A673 (cell line): ENCODE results near the gene NPSR1. TPM values are rescaled to one million over a fixed set of nuclear protein-coding genes. Genes with fewer than 3 reads are reported as not detected.

Source experiments
- BruUV-seq: library from RNA; stranded (reverse); fragments of 400-500 nt; replicated peaks from 2 replicates; lab custom pipeline; 2021; lab: Mats Ljungman, UMichigan
- CTCF ChIA-PET: fragments of 300-600 bp; sonication (Branson Sonifier 250); formaldehyde crosslinking; loops from one replicate; lab custom pipeline; 2022; ENCODE audit warnings: antibody characterized with exemption; lab: Charles Lee
- POLR2A ChIA-PET: fragments of 300-600 bp; sonication (Branson Sonifier 250); formaldehyde crosslinking; loops from one replicate; lab custom pipeline; 2022; ENCODE audit warnings: antibody characterized with exemption; ENCODE audit not compliant: low non-redundant PET; lab: Charles Lee
- DNase-seq: peaks from one replicate; pipeline ENCODE4 v3.0.0-alpha.2; 2015; ENCODE audit warnings: low spot score
- H3K27ac ChIP-seq: fragments of 200-600 bp; sonication (generic); 2 replicates; pipeline ENCODE4 v1.5.1; 2016; ENCODE audit warnings: mixed run types, low read depth, mild to moderate bottlenecking, mixed read lengths, antibody characterized with exemption, low read length; ENCODE audit not compliant: poor library complexity, severe bottlenecking
- H3K27me3 ChIP-seq: fragments of 200-600 bp; sonication (generic); replicated peaks from 2 replicates; pipeline ENCODE4 v1.6.1; 2017; ENCODE audit warnings: mixed run types, low read depth, mild to moderate bottlenecking, mixed read lengths, antibody characterized with exemption, low read length; ENCODE audit not compliant: insufficient read depth, poor library complexity
- H3K36me3 ChIP-seq: fragments of 200-600 bp; sonication (generic); 2 replicates; pipeline ENCODE4 v1.6.1; 2016; ENCODE audit warnings: mixed run types, mild to moderate bottlenecking, mixed read lengths, antibody characterized with exemption, low read length; ENCODE audit not compliant: insufficient read depth, poor library complexity, severe bottlenecking
- H3K4me1 ChIP-seq: fragments of 200-600 bp; sonication (generic); 2 replicates; pipeline ENCODE4 v1.6.1; 2017; ENCODE audit warnings: mixed run types, mild to moderate bottlenecking, mixed read lengths, antibody characterized with exemption, low read length; ENCODE audit not compliant: insufficient read depth, poor library complexity, severe bottlenecking
- H3K4me3 ChIP-seq: fragments of 200-600 bp; sonication (generic); 2 replicates; pipeline ENCODE4 v1.5.1; 2016; ENCODE audit warnings: low read depth, mixed run types, mild to moderate bottlenecking, mixed read lengths, low read length; ENCODE audit not compliant: poor library complexity, severe bottlenecking
- H3K9me3 ChIP-seq: fragments of 200-600 bp; sonication (generic); 2 replicates; pipeline ENCODE4 v1.6.1; 2016; ENCODE audit warnings: mixed run types, low read depth, mild to moderate bottlenecking, mixed read lengths, antibody characterized with exemption, low read length; ENCODE audit not compliant: poor library complexity, severe bottlenecking
- EZH2 ChIP-seq: fragments of 200-600 bp; sonication (generic); IDR thresholded peaks from 2 replicates; pipeline ENCODE4 v1.6.1; 2017; ENCODE audit warnings: borderline replicate concordance, low read depth, mild to moderate bottlenecking, mixed read lengths, antibody characterized with exemption, low read length; ENCODE audit not compliant: poor library complexity, severe bottlenecking
- intact Hi-C: fragments of 100-400 bp; cut with micrococcal nuclease; formaldehyde crosslinking; loops from one replicate; pipeline ENCODE4 v1.10.0; 2022; ENCODE audit not compliant: unreplicated experiment
- total RNA-seq: library from RNA; stranded (reverse); gene quantifications from 2 replicates; pipeline ENCODE4 v1.2.3, GENCODE V29; 2021
- TF ChIP-seq, protein P1 (sequence below): fragments of 300-800, 200-600 bp; sonication (generic); conservative IDR thresholded peaks from 2 replicates; pipeline ENCODE4 v1.5.1; 2017; ENCODE audit warnings: low read depth, mild to moderate bottlenecking, antibody characterized with exemption, low read length, moderate library complexity, mixed read lengths

NPSR1 gene
- total RNA-seq, 1 experiment from 2014 or later = not detected

DNA sequence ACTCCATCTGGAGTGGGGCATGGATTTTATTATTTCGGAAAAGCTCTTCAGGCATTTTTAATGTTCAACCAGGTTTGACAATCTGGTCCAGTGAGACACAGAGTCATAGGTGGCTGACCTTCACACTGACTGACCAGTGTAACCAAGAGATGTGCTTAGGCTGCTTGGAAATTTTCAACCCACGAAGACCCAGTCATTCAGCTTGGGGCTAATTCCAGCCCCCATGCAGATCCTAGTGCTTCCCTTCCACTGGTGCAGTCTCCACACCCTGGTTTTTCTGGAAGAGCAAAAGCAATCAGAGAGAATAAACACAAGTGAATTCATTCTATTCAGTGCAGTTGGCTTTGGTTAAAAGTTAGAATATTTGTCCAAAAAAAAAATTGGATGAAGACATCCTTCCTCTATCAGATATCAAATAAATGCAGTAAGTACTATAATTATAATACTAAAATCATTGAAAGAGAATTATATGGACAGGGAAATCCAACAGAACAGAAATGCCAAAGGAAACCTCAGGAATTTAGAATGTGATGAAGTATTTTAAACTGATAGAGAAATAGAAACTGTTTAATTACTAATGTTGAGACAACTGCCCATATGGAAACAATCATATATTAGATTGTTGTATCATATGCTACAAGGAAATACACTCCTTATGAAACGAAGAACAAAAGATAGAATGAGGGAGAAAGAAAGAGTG is 178.0 kb downstream of the NPSR1 start:
- no TSS peak for BruUV-seq
- ChIA-PET CTCF (no interaction called here), POLR2A (no interaction called here)
- no peak overlapping the region for H3K4me3 ChIP-seq
- no peak overlapping the region for H3K27ac ChIP-seq
- DNase-seq = no peak
- H3K36me3 ChIP-seq = no peaks in the 10 kb centered on the region
- peaks cover 16% of the 10 kb centered on the region for H3K4me1 ChIP-seq
- H3K9me3 ChIP-seq = no peaks in the 10 kb centered on the region
- TF ChIP-seq, protein P1, sequence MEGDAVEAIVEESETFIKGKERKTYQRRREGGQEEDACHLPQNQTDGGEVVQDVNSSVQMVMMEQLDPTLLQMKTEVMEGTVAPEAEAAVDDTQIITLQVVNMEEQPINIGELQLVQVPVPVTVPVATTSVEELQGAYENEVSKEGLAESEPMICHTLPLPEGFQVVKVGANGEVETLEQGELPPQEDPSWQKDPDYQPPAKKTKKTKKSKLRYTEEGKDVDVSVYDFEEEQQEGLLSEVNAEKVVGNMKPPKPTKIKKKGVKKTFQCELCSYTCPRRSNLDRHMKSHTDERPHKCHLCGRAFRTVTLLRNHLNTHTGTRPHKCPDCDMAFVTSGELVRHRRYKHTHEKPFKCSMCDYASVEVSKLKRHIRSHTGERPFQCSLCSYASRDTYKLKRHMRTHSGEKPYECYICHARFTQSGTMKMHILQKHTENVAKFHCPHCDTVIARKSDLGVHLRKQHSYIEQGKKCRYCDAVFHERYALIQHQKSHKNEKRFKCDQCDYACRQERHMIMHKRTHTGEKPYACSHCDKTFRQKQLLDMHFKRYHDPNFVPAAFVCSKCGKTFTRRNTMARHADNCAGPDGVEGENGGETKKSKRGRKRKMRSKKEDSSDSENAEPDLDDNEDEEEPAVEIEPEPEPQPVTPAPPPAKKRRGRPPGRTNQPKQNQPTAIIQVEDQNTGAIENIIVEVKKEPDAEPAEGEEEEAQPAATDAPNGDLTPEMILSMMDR = no peak
- TF ChIP-seq EZH2 = no peak
- intact Hi-C loops = no loop called here
- no peaks in the 10 kb centered on the region for H3K27me3 ChIP-seq

DNA sequence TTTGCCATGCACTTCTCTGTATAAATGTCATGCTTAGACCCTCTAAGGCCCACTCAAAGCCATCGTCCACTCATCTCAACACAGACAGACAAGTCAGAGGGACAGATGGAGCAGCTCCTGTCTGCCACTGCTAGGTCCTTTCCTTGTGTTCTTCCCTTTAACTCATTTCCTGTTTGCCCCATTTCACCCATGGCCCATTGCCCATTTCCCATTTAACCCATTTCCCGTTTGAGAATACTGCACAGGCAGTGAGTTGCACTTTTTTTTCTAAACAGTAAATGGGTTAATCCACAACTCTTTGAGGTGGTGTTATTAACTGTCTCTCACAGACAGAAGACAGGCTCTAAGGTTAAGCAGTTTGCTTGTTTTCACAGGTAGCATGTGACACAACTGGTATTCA is 179.3 kb downstream of the NPSR1 start:
- H3K27ac ChIP-seq = no peak overlapping the region
- ChIA-PET POLR2A (no interaction called here), CTCF (no interaction called here)
- BruUV-seq = no TSS peak
- intact Hi-C loops = no loop called here
- H3K36me3 ChIP-seq = no peaks in the 10 kb centered on the region
- no peak for TF ChIP-seq EZH2
- TF ChIP-seq, protein P1 = no peak
- no peaks in the 10 kb centered on the region for H3K9me3 ChIP-seq
- no peak overlapping the region for H3K4me3 ChIP-seq
- H3K27me3 ChIP-seq = no peaks in the 10 kb centered on the region
- peaks cover 12% of the 10 kb centered on the region for H3K4me1 ChIP-seq
- DNase-seq = peak; percentile 81

DNA sequence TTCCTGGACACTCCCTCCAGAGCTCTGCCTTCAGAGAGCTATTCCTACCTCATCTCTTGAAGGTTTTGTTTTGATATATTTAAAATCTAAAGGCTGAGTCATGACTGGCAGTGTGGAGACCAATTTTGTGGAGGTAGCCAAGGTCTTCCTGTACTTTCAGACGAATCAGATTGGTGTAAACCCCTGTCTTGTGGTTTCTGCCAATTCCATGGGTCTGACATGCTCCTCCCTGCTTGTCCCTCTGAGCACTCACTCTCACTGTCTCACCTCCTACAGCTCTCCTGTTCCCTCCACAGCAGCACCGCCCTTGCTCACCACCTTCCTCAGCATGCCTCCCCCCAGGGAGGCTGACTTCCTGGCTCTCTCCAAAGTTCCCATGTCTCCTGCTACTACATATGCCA is 179.8 kb downstream of the NPSR1 start:
- H3K36me3 ChIP-seq = no peaks in the 10 kb centered on the region
- TF ChIP-seq EZH2 = no peak
- TF ChIP-seq, protein P1 = no peak
- H3K27ac ChIP-seq = no peak overlapping the region
- no peaks in the 10 kb centered on the region for H3K9me3 ChIP-seq
- no peaks in the 10 kb centered on the region for H3K27me3 ChIP-seq
- no peak overlapping the region for H3K4me3 ChIP-seq
- DNase-seq = peak; percentile 18
- peaks cover 12% of the 10 kb centered on the region for H3K4me1 ChIP-seq
- intact Hi-C loops = no loop called here
- no TSS peak for BruUV-seq
- CTCF ChIA-PET = no interaction called here
- POLR2A ChIA-PET = no interaction called here
